HG03175 (cell line): Measurements from ENCODE around the gene OVCA2.

Experiments used
- ATAC-seq: cut with Tn5 transposase; IDR thresholded peaks from one replicate; pipeline ENCODE4 v1.9.1; 2021; ENCODE audit warnings: mild to moderate bottlenecking, moderate library complexity; ENCODE audit not compliant: unreplicated experiment

Gene OVCA2

DNA sequence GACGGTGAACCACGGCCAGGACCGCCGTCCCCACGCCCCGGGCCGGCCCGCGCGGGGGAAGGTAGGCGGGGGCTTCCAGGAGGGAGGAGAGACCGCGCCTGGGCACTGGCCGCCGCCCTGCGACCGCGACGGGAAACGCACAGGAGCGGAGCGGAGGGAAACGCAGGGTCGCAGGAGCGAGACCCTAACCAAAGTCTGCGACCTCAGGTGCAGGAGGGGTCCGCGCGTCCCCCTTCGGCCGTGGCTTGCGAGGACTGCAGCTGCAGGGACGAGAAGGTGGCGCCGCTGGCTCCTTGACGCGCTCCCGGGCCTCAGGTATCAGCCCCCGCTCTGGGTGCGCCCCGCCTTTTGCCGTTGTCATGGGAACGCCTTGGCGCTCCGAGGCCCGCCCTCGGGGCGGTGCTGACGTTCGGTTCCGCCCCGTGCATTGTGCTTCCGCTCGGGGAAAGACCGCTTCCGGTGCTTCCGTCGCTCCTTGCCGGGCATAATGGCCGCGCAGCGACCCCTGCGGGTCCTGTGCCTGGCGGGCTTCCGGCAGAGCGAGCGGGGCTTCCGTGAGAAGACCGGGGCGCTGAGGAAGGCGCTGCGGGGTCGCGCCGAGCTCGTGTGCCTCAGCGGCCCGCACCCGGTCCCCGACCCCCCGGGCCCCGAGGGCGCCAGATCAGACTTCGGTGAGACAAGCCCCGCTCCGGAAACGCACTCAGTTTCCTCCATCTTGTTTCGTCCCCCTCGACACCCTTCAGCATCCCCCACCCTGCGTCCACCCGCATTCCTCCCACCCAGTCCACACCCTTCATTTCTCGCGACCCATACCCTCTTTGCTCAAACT is at the start of gene OVCA2:
TSS of gene OVCA2 (plus strand) at position 462 of the 829 bp plus-strand sequence. CDS start at position 488, 26 bp downstream.
- peak; percentile 90 for ATAC-seq

DNA sequence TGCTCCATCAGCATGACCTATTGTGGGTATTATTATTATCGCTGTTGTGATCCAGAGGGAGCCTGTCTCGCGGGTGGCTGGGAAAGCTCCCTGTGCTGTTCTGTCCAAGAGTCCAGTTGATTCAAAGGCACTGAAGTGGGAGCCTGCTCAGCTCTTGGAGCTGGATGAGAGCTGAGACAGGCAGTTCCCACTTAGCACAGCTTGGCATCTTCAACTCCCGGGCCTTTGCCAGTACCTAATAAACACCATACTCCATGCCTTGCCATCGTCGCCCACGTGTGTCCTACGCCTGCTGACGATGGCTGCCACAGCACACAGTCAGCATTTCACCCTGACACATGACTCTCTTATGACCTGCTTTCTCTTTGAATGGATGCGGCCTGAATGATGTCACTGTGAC is 49.3 kb upstream of the OVCA2 start:
- no peak for ATAC-seq

DNA sequence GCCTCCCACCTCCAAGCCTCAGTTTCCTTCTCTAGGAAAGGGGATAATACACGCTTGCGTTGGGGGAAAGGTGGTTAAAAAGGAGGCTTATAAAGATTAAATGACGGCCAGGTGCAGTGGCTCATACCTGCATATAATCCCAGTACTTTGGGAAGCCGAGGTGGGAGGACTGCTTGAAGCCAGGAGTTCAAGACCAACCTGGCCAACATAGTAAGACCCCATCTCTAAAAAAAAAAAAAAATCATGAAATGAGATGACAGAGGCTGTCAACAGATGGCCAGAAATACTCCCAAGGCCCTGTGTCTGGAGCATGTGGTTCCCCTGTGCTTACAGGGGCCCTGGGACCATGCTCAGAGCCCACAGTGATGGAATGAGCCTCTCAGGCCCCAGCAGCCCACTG is 47.1 kb upstream of the OVCA2 start:
- no peak for ATAC-seq

DNA sequence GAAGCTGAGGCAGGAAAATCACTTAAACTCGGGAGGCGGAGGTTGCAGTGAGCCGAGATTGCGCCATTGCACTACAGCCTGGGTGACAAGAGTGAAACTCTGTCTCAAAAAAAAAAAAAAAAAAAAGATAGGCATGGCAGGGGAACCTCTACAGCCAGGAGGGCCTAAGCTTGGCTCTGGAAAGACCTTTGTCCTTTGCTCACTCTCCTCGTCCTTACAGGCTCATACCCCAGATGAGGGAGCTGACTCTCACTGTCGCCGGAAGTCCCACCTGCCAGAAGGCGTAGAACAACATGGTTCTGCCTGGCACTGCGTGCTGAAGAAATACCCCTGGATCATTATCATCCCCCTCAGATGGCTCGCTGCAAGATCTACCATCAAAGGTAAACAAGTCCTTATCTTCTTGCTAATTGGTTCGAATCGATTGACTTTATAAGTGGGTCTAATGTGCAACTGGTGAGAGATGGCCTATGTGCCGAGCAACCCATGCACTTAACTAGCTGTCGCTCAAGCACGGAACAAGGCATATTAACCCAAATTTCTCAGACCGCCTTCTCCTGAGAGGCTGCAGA is 46.4 kb upstream of the OVCA2 start:
- no peak for ATAC-seq

DNA sequence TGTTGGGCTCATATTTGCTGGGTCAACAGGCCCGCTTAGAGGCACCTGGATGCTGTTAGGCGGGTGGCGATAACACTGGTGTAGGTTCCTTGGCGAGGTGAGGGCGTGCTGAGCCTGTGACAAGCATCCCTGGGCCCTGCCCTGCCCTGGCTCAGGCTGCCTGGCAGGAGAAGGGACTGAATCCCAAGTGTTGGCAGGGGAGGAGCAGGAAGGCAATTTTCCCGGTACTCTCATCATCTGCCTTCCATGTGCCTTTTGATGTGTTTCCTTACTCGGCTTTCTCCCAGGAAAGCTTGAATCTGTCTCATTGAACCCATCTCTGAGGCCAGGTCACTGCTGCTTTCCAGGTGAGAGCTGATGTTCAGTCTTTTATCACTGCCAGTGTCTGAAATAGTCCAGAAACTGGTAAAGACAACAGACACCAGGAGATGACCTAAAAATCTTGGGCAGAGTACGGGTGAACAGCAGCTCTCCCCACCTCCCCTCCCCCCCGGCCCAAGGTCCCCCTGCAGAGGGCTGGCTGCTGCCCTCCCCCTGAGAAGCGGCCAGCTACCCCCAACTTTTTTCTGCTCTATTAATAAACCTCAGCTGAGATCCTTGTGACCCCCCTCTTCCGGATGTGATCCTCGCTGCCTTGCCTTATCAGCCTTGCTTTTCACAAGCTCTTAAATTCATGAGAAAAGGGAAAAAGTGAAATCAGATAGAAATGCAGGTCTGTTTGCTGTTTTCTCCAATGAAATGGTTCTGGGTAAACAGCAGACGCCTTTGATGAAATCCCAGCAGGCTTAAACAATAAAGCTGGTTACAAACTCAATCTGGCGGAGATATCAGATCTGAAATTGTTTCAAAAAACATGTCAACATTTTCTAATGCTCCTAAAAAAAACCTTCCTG is 45.7 kb upstream of the OVCA2 start:
- ATAC-seq: no peak

DNA sequence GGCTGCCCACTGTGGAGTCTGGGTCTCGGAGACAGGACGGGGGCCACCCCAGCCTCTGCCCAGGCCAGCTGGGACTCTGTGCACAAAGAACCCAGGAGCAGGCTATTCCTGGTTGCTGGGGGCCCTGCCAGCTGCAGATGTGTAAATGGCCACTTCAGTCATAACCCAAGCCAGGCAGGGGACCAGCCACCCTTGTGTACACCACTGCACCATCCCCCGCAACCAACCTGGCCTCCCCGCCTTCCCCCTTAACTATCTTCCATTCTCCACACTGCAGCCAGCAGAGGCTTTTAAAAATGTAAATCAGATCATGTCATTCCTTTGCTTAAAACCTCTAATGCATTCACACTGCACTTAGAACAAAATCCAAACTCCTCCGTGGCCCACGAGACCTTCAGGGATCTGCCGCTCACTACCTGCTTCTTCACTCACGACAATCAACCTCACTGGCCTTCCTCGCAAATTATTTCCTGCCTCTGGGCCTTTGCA is 45.0 kb upstream of the OVCA2 start:
- ATAC-seq: no peak

DNA sequence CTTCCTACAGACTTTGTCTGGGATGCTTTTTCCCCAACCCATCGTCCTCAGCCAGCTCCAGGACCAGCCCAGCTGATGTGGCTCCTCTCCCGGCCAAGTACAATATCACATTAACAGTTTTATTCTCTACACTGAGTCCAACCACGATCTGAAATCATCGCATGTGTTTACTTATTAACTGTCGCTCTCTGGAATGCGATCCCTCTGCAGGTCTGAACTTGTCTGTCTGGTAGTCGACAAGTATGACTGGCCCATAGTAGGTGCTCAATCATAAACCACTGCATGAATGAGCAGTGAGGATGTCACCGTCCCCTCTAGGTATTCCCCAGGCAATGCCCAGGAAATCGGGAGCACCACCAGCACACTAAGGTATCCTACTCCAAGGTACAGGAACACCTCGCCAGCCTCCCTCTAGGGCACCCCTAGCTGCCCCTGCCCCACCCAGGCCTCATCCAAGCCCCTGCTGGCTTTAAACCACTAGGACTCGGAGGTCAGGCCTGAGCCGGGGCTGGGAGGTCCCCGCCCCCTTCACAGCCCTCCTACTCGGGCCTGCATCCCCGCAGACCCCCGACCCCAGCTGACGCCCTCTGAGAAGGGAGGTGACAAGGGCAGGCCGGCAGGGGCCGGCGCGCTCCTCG is 44.4 kb upstream of the OVCA2 start:
- ATAC-seq: no peak

DNA sequence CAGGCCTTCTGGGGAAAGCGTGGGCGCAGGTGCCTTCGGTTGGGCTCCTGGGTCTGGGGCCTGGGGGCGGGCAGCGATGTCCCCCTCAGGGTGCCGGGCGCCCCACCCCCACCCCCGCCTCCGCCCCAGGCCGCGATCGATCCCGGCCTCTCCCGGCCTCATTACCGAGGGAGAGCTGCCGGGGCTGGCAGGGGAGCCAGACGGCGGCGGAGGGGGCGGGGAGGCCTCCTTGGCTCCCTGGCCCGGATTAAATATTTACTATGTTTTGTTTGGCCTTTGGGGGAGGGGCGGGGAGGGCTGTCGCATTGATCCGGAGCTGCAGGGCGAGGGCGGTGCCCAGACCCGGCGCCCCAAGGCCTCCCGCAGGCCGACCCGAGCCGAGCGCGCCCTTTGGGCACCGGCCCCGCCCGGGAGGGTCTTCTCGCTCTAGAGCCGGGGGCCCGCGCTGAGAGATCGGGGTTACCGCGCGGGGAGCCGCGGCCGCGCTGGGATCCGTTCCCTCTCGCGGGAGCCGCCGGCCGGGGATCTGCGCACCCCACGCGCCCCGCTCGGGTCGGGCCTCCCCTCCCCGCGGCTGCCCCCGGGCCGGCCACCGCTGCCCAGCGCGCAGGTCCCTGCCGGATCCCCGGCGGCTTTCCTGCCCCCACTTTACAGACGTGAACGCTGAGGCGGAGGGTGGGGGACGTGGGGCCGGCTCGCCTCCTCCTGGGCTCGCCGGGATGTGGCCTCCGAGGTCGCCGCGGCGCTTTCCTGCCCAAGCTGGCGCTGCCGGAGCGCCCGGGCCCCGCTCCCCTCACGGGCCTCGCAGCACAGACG is 43.7 kb upstream of the OVCA2 start:
- ATAC-seq: no peak

DNA sequence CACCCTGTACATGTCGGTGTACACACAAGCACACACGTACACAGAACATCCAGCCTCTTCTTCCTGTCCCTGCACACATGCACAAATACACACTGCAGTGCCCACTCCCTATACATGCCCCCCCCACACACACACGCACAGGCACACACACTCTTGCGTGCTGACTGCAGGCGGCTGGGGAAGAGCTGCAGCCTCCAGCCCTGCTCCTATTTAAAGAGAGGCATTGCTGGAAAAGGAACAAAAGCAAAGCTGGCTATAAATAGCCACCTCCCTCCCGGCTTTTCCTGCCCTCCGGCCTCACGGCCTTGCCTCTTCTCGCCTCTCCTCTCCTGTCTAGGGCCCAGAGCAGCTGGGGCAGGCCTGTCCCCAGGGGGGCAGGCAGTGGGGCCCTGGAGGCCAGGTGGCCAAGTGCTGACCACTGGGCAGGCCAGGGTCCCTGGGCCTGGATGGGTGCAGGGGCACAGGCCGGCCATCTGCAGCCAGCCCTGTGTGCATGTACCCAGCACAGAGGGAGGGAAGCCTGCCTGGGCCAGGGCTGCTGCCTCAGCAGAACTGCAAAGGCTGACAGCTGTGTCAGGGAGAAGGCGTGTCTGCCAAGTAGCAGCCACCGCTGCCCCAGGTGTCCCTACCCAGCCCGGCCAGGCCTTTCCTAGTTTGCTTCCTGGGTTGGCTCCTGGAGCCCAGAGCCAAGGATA is 42.1 kb upstream of the OVCA2 start:
- no peak for ATAC-seq

DNA sequence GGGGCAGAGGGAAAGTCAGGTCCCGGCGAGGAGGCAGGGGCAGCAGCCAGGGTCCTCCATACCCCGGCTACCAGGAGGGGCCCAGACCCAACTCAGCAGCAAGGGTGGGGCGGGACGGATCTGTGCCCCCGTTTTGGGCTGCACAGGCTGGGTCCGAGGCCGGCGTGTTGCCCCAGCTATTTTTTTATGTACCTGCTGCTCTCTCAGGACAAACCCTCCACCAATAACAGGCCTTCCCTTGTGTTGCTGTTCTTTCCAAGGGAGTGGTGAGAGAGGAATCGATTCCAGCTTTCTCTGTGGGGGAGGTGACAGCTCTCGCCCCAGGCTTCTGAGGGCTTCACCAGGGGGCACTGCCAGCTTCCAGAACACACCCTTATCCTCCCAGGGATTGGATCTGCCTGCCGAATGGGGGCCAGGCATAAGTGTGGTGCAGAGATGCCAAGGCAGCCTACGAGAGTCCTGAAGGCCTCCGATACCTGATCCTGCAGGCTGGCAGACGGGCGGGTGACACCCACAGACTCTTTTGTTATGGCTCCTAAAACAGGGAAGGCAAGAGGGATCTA is 39.0 kb upstream of the OVCA2 start:
- ATAC-seq: no peak

DNA sequence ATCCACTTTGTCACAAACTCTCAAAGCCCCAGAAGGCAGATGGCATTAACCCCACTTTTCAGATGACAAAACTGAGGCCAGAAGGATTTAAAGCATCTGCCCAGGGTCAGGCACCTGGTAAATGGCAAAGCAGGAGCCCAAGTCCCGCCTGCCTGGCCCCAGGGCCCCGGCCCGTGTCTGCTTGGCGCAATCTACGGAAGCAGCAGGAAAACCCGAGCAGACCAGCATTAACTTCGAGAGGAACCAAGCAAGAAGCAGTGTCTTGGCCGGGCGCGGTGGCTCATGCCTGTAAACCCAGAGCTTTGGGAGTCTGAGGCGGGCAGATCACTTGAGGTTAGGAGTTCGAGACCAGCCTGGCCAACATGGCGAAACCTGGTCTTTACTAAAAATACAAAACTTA is 38.3 kb upstream of the OVCA2 start:
- no peak for ATAC-seq

DNA sequence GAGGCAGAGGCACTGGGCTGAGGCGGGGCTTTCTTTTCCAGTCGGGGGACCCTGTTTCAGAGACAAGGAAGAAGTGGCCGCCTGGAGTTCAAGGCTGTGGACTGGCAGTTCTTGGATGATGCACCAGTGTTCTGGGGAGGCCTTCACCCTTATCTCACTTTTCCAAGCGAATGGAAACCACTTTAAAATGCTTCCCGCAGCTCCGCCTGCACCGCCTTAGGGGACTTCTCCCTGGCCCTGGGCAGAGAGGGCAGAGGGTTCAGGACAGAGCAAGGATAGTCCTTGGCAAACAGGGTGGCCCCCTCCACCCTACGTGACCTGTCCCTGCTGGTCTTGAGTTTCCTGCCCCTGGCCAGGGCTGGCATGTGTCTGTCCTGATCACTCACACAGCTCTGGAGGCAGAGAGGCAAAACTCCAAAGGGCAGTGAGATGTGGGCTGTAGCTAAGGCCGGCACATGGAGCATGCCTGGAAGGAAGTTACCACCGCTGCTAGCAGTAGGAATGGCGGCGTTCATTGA is 37.3 kb upstream of the OVCA2 start:
- ATAC-seq: no peak

DNA sequence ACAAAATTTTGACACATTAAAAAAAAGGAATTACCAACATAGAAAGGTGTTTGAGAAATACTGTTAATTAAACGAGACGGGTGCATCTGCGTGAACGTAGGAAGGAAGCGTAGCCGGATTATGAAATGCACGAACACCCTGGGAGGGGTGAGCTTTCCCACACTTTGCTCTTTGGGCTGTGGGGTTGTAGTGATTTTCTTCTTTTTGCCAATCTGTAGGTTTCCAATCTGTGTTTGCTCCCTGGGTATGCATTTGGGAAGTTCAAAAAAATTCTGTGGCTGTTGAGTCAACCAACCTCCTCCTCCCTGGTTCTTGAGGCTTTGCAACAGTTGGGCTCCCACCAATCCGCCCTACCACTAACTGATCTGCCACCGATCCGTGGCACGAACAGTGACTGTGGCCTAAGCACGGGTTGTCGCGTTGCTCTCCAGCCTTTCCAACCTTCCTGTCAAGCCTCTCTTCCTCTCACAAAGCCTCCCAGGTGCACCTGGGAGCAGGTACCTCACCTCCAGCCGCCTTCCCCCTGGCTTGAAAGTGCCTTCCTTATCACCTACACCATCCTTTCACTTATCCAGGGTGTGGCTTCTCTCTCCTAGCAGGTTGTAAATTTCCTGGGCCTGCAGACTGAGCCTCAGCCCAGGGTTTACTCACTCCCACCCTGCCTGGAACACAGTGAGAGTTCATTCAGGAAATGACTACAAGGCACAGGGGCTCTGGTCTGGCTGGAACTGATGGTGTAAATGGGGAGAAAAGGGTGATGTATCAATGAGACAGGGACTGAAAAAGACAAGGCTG is 33.3 kb upstream of the OVCA2 start:
- ATAC-seq: no peak

DNA sequence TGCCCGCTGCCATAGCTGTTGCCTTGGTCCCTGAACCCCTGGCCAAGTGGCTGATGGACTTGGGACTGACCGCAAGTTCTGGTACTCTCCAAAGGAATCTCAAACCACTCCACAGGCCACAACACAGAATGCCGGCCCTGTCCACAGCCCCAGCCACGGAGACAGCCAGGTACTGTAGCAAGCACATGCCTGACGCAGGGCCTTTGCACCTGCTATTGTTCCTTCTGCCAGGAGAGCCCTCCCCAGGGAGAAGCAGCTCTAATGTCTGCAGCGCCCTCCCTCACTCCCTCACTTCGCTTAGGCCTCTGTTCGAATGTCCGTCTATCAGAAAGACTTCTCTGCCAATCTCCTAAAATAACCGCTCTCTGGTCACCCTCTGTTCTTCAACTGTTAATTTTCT is 32.1 kb upstream of the OVCA2 start:
- no peak for ATAC-seq

DNA sequence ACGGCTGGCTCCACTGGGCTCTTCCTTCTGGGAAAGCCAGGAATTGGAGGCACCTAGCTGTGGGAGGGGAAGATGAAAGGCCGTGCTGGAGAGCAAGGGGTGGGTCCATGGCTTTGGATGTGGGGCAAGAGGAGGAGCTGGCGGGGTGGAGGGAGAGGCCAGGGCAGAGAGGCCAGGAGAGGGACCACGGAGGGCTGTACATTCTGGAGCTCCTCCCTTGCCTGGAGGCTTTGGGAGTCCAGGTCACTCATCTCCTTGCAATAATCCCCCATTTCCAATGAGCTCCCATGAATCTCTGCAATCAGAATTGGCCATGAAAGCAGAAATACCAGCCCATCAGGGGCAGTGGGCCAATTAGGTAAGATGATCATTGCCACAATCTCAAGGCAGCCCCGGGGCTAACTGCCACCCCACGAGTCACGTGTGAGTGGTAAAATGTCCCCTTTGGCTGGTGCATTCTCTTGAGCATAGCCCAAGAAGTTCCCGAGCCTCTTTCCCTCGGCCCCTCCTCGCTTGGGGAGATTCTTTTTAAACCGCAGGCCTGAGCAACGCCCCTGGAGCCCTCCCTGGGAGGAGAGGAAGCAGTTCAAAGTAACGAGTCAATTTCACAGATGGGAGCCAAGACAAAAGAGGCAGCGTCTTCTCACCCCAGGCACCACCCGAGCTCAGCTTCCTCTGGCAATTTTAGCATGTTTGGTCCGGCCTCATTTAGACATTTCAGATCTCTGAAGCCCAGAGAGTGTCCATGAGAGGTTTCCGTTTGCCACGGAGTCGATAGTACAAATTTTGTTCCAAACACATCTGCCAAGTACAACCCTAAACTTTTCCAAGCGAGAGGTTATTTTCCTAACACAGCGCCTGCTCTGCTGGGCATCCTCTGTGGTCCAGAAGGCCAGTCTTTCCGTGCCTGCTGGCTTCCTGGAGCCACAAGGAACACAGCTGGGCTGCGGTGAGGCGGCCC is 30.1 kb upstream of the OVCA2 start:
- no peak for ATAC-seq

DNA sequence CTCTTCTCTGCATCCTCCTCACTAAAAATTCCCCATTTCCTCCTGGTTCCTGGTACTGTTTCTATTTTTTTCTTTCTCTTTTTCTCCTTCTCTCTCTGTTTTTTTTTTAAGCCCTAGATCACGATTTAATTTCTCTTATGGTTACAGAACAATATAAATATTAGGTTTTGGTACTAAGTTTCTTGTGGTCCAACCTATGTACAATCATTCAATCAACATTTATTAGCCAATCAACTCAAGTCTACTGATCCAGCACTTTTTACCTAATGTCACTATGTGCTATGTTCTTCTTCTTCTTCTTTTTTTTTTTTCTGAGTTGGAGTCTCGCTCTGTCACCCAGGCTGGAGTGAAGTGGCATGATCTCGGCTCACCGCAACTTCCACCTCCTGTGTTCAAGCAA is 29.3 kb upstream of the OVCA2 start:
- no peak for ATAC-seq
